BE2C (cell line): ENCODE data around the gene NOC4L.

Experiments
- DNase-seq: peaks from one replicate; pipeline ENCODE4 v3.0.0-alpha.2; 2020
- H3K27me3 ChIP-seq: fragments of 250-450 bp; sonication (Bioruptor Pico); 2 replicates; pipeline ENCODE4 v1.5.1; 2020; ENCODE audit warnings: mild to moderate bottlenecking
- H3K36me3 ChIP-seq: fragments of 250-450 bp; sonication (Bioruptor Pico); 2 replicates; pipeline ENCODE4 v1.5.1; 2020; ENCODE audit warnings: mild to moderate bottlenecking
- H3K4me1 ChIP-seq: fragments of 250-450 bp; sonication (Bioruptor Pico); 2 replicates; pipeline ENCODE4 v1.5.1; 2020
- H3K4me3 ChIP-seq: 2 replicates; pipeline ENCODE4 v1.5.1; 2011; ENCODE audit warnings: low read depth, low read length
- H3K9me3 ChIP-seq: fragments of 250-450 bp; sonication (Bioruptor Pico); 2 replicates; pipeline ENCODE4 v1.5.1; 2020
- CTCF ChIP-seq: IDR thresholded peaks from 2 replicates; pipeline ENCODE4 v1.5.1; 2012; ENCODE audit warnings: mild to moderate bottlenecking, low read depth, low read length

The NOC4L gene

GRCh38 chr12:132111654-132112304, 32.5 kb upstream of the NOC4L start:
- Histone ChIP-seq H3K36me3 (peaks cover 38% of the 10 kb centered on the region), H3K9me3 (no peaks in the 10 kb centered on the region), H3K27me3 (no peaks in the 10 kb centered on the region; the same call in 1 of the 2 replicates), H3K4me1 (no peaks in the 10 kb centered on the region), H3K4me3 (no peak overlapping the region)
- DNase-seq, result no peak
- TF ChIP-seq CTCF, result no peak

- no peak overlapping the region for H3K4me3 ChIP-seq
- H3K27me3 ChIP-seq, result no peaks in the 10 kb centered on the region
- H3K4me1 ChIP-seq, result no peaks in the 10 kb centered on the region
- no peak for TF ChIP-seq CTCF
- H3K9me3 ChIP-seq, result no peaks in the 10 kb centered on the region
- DNase-seq, result no peak
- H3K36me3 ChIP-seq, result peaks cover 31% of the 10 kb centered on the region
Measured at GRCh38 chr12:132114667-132115066, 29.6 kb upstream of the NOC4L start.

- H3K36me3 ChIP-seq, result peaks cover 26% of the 10 kb centered on the region
- no peaks in the 10 kb centered on the region for H3K27me3 ChIP-seq
- H3K4me3 ChIP-seq, result no peak overlapping the region
- H3K4me1 ChIP-seq, result no peaks in the 10 kb centered on the region
- TF ChIP-seq CTCF, result no peak
- no peaks in the 10 kb centered on the region for H3K9me3 ChIP-seq
- no peak for DNase-seq
Measured at GRCh38 chr12:132115500-132115899, 28.8 kb upstream of the NOC4L start.

GRCh38 chr12:132116709-132117557, 27.3 kb upstream of the NOC4L start:
- Histone ChIP-seq H3K4me3 (no peak overlapping the region), H3K9me3 (no peaks in the 10 kb centered on the region), H3K36me3 (peaks cover 23% of the 10 kb centered on the region), H3K4me1 (no peaks in the 10 kb centered on the region), H3K27me3 (no peaks in the 10 kb centered on the region)
- no peak for DNase-seq
- no peak for TF ChIP-seq CTCF

GRCh38 chr12:132117558-132117875, 26.7 kb upstream of the NOC4L start:
- Histone ChIP-seq H3K4me3 (no peak overlapping the region), H3K4me1 (no peaks in the 10 kb centered on the region), H3K27me3 (no peaks in the 10 kb centered on the region), H3K36me3 (peaks cover 23% of the 10 kb centered on the region), H3K9me3 (no peaks in the 10 kb centered on the region)
- peak; percentile 70 for DNase-seq
- TF ChIP-seq CTCF, result no peak

- Histone ChIP-seq H3K36me3 (peaks cover 23% of the 10 kb centered on the region), H3K9me3 (no peaks in the 10 kb centered on the region), H3K4me1 (no peaks in the 10 kb centered on the region), H3K4me3 (no peak overlapping the region), H3K27me3 (no peaks in the 10 kb centered on the region)
- no peak for DNase-seq
- no peak for TF ChIP-seq CTCF
Measured at GRCh38 chr12:132118876-132119275, 25.4 kb upstream of the NOC4L start.
